HuH-7 (cell line): Measurements from ENCODE around the gene ZBTB7C.
A peak's percentile ranks its signal among the peaks of the same experiment; 100 is the strongest.

Experiments
- DNase-seq: peaks from one replicate; pipeline ENCODE4 v3.0.0; 2011; ENCODE audit warnings: low spot score

ZBTB7C gene

DNA sequence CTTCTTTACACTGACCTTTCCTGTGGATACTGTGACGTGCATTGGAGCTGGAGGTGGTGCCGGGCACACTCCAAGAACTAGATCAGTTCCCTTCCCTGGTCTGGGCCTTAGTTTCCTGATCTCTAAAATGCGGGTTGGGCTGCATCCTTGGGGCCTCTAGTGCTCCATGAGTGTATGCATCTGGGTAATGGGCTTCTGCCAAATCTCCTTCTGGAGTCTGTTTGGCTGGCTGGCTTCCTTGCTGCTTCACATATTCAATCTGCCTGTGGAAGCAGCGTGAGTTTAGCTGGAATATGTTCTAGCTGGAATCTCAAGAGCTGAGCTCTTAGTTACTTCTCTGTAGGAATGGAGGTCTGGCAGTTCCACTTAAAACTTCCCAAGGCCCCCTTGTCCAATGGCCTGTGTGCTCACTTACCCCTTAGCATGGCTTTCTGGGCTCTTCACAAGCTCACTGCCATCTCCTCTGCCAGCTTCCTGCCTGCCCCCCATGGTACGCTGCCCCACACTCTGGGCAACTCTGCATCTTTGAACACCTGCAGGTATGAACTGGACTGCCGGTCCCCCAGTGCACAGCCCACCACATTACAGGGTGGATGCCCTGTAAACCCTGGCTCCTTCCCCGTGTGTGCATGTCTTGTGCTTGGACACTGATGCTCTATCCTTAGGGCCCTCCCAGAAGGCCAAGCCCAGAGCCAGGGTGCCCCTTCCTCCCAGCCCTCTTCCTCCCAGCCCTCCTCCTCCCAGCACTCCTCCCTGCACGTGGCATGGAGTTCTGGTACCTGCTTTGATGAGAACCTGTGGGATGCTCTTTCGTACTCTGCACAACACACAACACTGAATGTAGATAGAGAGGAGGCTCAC, 375.2 kb downstream of the ZBTB7C start:
- no peak for DNase-seq

DNA sequence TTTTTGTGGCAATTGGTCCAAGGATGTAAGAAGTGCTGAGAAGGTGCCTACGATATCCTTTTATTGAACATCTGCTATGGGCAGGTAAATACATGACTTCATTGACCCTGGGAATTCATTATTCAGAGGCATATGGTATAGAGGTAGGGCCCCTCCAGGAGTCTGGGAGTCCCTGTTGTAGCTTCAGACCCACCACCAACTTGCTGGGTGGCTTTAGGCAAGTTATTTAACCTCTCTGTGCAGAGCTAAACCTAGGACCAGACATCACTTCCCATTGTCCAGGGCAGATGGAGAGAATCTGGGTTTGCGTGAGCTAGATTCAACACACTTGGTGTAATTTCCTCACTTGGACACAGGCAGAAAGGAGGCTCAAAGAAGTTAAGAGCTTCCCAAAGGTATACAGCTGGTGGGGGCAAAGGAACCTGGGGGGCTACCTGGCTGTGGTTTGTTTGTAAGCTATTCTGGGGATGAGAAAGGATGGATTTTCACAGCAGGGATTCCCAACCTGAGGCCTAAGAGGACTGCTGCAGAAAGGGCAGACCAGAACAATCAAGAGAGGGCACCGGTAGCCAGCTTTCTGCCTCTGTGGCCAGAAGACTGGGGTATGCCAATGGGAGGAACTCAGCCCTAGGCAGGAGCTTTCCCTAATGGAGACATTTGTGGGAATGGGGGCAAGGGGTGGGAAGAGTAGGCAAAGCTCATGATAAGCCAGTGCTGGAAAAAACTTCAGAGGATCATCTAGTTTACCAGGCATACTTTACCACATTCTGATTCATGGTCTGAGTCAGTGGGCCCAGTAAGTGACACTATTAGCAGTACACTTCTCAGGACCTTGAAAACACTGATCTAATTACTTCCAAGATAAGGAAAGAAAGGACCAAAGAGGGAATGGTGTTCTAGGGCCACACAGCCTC, 376.1 kb downstream of the ZBTB7C start:
- DNase-seq: no peak

DNA sequence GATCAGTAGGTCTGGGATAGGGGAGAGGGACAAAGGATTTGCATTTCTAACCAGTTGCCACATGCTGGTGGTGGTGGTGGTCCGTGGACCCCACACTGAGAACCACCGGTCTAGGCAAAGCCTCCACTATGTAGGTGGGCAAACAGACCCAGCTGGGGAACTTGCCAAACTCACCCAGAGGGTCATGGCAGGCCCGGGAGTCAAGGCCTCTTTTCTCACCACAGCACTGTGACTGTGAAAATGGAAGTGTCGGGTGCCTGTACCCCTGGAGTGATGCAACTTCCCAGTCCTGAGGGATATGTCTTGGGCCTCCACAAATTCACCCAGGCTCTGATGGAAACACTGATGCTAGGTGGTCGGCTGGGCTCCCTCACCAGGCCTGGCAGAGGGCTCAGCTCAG, 377.5 kb downstream of the ZBTB7C start:
- no peak for DNase-seq

DNA sequence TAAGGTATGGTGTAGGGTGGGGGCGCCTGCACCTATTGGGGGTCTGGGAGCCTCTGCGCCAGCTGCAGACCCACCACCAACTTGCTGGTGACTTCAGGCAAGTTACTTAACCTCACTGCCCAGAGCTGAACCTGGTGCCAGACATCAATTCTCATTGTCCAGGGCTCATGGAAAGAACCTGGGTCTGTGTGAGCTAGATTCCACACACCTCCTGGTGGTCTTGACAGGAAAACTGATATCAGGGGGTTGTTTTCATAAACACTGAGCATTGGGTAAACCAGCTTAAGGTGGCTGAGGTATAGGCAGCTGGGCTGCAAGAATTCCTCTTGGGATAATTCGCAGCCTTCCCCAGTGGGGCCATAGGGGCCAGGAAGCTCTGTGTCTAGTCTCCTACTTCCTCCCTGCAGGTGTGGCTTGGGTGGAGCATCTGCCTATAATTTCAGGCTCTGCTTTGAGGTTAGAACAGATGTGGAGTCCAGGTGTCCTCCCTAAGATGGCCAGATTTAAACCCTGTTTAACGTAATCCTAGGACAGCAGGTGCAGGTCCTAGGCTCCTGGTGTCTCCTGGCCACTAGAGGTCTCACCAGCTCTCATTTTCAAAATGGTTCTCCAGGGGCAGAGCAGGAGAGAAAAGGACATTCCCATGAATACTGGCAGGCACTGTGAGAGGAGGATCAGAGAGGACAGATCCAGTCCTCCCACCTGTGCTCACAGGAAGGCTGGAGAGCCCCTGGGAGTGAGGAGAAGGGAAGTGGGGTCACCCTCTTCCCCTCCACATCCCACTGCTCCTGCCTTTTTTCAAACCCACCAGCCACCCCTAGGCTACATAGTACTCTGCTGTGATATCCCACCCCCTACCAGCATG, 378.3 kb downstream of the ZBTB7C start:
- peak; percentile 64 for DNase-seq

DNA sequence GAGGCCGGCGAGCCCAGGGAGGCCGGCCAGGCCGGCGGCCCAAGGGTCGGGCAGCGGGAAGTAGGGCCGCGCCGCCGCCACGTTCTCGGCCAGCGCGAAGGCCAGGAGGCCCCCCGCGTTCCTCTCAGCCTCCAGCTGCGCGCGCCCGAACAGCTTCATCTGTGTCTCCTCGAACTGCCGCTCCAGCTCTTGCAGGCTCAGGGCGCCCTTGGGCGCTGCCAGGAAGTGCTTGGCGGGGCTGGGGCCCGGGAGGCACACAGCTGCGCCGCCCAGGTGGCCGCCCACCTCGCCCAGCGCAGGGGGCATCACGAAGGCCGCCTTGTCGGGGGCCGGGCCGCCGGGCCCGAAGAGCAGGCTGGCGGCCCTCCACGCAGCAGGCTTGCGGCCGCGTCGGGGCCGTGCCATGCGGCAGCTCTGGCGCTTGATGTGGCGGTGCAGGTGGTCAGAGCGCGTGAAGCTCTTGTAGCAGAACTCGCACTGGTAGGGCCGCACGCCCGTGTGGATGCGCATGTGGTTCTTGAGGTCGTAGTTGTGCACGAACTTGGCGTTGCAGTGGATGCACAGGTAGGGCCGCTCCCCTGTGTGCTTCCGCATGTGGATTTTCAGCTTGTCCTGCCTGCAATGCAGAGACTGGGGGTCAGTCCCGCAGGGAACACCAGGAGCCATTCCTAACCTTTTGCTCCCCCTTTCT, 379.7 kb downstream of the ZBTB7C start:
- no peak for DNase-seq

DNA sequence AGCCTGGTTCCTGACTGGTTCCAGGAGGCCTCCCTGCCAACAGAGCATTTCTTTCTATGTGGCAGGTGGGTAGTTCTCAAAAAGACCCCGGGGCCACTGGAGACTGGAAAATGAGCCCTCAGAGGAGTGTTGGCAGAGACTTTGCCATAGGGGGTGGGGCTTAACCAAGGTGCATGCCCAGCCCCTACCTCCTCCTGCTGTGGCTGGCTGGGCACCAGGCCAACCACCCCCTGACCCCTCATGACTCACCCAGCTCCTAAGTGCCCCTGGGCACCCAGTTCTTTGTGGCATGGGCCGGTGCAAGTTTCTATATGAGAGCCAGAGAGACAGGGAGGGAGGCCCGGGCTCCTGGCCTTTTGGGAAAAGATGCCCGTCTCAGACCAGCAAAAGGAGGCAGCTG, 380.5 kb downstream of the ZBTB7C start:
- DNase-seq: no peak

DNA sequence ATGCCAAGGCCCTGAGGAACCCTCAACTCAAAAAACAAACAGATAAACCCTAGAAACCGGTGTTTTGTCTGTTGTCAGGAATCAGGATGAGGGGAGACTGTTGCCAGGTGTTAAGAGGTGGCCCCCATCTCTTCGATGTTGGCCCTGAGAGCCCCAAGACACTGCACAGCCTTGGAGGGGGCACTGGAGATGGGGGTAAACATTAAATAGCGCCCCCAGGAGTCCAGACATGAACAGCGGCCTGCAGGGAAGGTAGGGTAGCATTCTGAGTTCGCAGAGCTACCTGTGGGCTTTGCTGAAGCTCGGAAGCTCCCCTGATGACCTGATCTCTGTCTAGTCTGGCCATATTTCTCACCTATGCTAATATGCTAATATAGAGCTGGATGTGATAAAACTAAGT, 381.1 kb downstream of the ZBTB7C start:
- DNase-seq: no peak

DNA sequence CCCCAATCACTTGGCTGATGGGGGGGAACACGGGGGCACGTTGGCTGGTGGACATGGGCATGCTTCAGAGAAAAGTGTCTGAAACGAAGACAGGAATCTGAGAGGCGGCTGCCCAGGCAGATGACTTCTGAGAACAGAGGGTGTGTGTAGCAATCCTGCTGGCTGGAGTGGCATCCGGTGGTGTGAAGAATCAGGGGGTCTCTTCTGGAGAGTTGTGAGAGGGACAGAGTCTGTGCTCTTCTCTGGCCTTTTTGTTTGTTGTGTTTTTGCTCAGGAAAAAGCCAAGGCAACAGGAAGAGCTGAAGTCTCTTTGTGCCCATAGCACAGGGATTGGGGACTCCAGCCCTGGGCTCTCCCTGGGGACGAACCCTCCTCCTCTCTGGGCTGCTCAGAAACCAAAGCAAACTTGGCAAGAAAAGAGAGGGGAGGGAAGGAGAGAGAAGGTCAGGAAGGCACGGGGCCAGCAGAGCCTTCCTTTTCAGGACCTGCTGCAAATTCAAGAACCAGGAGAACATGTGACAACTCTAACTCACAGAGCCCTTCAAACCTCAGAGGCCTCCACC, 381.7 kb downstream of the ZBTB7C start:
- DNase-seq: no peak

DNA sequence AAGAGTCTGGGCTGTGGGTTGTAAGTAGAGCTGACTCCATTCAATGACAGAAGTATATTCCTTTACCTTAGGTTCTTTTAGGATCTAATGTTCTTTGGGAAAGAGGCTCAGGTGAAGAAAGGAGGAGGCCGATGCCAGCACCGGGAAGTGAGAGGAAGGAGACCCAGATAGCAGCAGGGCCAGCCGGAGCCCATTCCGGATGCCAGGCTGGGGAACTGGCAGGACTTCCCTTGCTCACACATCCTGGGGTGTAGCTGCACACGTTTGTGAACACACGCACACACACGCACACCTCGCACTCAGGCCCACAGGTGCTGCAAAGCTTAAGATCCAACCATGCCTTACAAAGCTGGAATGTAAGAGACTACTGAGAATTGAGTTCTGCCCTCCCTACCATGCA, 383.0 kb downstream of the ZBTB7C start:
- no peak for DNase-seq

DNA sequence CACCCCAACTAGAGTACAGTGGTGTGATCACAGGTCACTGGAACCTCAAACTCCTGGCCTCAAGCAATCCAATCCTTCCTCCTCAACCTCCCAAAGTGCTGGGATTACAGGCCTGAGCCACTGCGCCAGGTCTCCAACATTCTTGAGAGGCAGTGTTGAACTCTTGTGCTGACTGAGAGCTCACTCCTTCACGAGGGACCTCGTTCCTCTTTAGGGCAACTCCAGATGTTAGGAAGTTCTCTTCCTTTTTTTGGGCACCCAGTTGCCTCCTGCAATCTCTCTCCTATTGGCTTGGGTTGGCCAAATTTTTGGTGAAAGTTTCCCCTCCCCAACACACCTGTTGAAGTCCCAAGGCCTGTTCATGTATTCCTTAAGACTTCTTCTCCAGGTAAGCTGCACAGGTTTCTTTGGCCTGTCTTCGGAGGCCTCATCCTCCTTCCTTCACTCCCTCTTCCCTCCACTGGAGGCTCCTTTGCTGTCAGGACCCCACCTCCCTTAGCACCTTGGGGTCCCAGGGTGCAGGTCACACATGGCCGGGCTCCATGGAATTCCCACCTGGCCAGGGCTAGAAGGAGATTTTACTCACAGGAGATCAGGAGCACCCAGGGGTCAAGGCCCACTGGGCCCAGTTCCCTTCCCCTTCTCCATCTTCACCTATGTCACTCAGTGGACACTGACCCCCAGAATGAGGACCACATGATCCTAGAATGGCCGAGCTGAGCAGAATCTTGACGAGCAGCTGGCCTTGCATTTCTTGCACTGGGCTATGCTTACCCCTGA, 384.1 kb downstream of the ZBTB7C start:
- DNase-seq: no peak

DNA sequence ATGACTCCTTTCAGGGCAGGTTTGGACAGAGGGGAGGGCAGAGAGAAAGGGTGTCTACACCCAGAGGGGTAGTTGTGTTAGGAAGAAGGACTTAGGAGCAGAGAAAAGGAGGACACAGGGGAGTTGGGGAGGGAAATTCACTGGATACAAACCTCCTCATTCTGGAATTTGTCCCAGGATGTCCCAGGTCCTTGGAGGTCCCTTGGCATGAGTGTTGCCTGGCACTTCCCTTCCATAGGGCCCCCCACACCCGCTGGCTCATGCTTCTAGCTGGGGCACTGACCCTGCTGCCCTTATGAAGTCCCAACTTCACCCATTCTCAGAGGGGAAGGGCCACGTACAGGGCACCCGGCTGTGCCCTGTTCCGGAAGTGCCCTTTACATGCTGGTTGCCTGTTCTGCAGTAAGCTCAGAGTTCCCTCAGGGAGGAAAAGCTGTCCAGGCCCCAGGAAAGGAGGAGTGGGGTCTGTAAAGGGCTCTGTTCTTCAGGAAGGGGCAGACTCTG, 385.1 kb downstream of the ZBTB7C start:
- no peak for DNase-seq

DNA sequence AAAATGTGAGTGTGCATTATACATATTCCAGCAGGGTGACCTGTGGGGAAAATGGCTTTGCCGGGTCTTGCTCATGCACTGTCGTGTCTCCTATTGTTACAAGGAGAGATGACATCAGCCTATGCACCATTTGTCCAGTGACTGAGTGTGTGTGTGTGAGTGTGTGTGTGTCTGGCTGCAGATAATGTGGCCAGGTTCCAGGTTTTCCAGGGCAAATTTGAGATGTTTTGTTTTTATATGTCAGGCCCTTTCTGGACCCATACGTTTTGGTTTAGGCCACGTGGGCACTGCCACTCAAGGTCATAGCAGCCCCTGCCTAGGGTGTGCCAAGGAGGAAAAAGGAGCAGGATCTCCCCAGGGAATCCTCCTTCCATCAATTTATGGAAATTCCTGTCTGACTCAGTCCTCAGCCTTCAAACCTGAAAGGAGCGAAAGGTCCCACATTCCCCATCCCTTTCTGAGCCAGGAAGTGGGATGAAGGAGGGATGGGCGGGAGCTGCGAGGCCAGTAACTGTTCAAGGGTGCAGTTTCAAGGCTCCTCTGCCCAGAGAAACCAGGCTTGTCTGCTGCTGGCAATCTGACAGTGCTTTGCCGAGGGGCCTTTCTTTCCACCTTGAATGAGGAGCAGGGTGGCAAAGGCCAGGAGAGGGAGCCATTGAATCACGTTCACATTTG, 385.7 kb downstream of the ZBTB7C start:
- peak; percentile 67 for DNase-seq

DNA sequence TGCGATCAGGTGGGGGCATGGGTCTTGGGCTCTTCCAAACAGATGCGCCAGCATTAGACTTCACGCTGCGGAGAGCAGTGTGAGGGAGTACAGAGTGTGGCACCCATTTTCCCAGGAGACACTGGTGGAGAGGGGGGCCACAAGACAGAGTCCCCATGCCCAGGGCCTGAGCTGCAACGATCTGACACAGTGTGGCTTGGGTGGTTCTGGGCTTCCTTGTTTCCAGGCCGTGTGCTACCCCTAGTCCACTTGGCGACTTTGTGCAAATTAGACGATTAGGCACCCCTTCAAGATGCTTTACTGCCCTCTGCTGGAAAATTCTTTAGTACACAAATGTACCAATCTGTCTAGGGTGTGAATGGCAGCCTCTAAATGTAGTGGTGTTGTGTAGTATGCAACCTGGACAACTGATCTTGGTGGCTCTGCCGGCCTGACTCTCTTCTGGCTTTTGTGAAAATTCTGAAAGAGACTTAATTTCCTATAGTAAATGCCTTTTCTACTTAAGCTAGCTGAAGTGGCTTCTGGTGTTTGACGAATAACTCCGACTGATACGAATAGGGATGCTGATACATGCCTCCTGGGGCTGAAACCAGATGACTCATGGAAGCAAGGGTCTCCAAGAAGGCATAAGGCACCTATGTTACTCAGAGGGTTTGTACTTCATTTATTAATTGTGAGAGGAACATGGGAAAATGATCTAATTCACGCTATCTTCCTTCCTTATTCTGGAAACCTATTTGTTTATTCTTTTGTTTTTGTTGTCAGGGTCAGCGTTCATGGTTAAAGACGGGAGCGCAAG, 386.5 kb downstream of the ZBTB7C start:
- DNase-seq: peak; percentile 62

DNA sequence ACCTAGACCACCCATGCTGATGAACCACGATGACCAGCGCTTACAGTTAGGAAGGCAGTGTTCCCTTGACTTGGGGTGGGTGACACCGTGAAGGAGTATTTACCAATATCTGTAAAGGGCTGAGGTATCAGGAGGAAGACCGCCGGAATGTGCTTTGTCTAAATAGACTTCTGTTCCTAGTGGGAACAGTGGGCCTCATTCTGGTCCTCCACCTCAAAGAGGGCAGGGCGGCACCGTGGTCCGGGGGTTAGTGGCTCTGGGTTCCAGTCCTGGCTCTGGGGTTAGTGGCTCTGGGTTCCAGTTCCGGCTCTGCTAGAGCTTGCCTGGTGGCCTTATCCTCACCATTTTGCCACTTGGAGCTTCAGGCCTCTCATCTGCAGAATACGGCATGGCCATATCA, 387.2 kb downstream of the ZBTB7C start:
- no peak for DNase-seq

DNA sequence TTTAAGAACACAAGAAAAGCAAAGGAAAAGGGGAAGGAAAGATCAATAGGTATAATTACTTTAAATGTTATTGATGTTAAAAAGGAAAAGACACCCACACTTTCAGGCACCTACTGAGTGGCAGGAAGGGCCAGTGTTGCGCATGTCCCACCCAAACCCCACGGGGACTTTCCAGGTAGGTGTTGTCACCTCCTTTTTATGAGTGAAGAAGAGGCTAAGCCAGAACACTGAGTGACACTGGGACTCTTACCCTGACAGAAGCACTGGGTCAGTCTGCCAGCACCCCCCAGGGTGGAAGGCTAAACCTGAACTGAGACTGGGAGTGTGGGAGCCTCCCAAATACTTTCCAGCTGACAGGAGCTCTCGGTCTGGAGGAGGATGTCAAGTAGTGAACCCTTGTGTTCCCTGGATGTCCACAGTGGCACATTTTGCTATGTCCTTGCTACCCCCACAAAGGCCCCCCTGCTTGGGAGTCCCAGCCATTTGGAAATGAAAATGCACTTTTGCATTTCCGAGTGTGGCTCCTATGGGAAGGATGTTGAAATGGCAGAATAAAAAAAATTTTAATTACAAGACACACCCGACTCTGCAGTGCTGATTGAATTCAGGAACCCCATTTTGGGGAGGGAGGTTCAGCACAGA, 387.8 kb downstream of the ZBTB7C start:
- DNase-seq: no peak

DNA sequence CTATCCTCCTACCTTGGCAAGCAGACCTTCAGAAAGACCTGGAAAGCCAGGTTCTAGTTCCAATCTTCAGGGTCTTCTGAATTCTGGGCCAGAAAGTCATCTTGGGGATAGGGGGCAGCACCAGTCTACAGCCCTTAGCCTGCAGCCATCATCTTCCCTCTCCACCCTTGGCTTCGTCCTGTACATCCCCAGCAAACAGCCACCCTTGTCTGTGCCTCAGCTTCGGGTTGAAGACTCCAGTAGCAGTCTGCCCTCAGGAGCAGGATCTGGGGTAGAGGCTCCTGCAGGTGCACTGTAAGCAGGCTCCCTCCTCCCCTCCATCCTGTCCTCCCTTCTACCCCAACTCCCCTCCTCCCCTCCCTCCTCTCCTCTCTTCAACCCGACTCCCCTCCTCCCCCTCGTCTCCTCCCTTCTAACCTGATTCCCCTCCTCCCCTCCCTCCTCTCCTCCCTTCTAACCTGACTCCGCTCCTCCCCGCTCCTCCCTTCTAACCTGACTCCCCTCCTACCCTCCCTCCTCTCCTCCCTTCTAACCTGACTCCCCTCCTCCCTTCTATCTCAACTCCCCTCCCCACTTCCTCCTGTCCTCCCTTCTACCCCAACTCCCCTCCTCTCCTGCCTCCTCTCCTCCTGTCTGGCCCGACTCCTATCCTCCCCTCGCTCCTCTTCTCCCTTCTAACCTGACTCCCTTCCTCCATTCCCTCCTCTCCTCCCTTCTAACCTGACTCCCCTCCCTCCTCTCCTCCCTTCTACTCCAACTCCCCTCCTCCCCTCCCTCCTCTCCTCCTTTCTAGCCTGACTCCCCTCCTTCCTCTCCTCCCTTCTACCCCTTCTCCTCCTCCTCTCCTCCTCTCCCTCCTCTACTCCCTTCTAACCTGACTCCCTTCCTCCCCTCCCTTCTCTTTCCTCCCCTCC, 388.6 kb downstream of the ZBTB7C start:
- no peak for DNase-seq
